Cardiac muscle cell (in vitro differentiated cells and primary cell): Measurements from ENCODE around the gene DDX50. TPM values are rescaled to one million over a fixed set of nuclear protein-coding genes. Genes with fewer than 3 reads are reported as not detected.

Experiments
- DNase-seq, 2 donors: peaks; one replicate each; pipeline versions ENCODE4 v3.0.0 to v3.0.0-alpha.2; 2010 to 2017; ENCODE audit warnings: low read depth in 1 of 2, low spot score in 1 of 2
- H3K27ac ChIP-seq: fragments of 200-600 bp; sonication (generic); 2 replicates; pipeline ENCODE4 v1.5.1; 2016
- H3K27me3 ChIP-seq: fragments of 200-600 bp; sonication (generic); 2 replicates; pipeline ENCODE4 v1.6.0; 2016; ENCODE audit warnings: control low read depth
- H3K36me3 ChIP-seq: fragments of 200-600 bp; sonication (generic); 2 replicates; pipeline ENCODE4 v1.5.1; 2016; ENCODE audit warnings: control low read depth
- H3K4me1 ChIP-seq: fragments of 200-600 bp; sonication (generic); 2 replicates; pipeline ENCODE4 v1.8.1; 2017; ENCODE audit warnings: low read depth, mild to moderate bottlenecking, mixed run types
- H3K4me3 ChIP-seq: fragments of 200-600 bp; sonication (generic); 2 replicates; pipeline ENCODE4 v1.5.1; 2016; ENCODE audit warnings: mild to moderate bottlenecking
- H3K9me3 ChIP-seq: fragments of 200-600 bp; sonication (generic); 2 replicates; pipeline ENCODE4 v1.5.1; 2017; ENCODE audit warnings: low read depth, mild to moderate bottlenecking, control low read depth
- CTCF ChIP-seq: IDR thresholded peaks from 2 replicates; pipeline ENCODE4 v1.5.1; 2012; ENCODE audit warnings: low read depth, mild to moderate bottlenecking, low read length
- polyA plus RNA-seq: library from polyadenylated mRNA; unstranded; fragments of >200 nt; fragmentation: Nextera tagmentation; extraction: Ambion mirVana; gene quantifications from 2 replicates; pipeline ENCODE4 v1.2.1, GENCODE V29; 2016
- total RNA-seq: library from RNA; depleted of rRNA; stranded (reverse); fragments of >200 nt; gene quantifications from 2 replicates; pipeline ENCODE4 v1.2.3, GENCODE V29; 2016

The DDX50 gene
- total and polyA plus RNA-seq, 2 experiments from 2014 or later = 52.0 to 52.7 TPM

- Histone ChIP-seq H3K4me1 (no peaks in the 10 kb centered on the region), H3K4me3 (no peak overlapping the region), H3K27me3 (no peaks in the 10 kb centered on the region), H3K36me3 (no peaks in the 10 kb centered on the region), H3K27ac (no peak overlapping the region), H3K9me3 (no peaks in the 10 kb centered on the region)
- DNase-seq = peak; percentile 5 to 90
- no peak for TF ChIP-seq CTCF
Observed at GRCh38 chr10:68992636-68993440, 91.7 kb downstream of the DDX50 start.

Other genes starting within 250 kb of the DDX50 start
- gene CCAR1, start 180.1 kb upstream of the DDX50 start, total RNA-seq = 61.4 and 85.7 TPM in 2 replicates
- gene CCAR1, start 180.1 kb upstream of the DDX50 start, polyA plus RNA-seq = 63.8 and 98.1 TPM in 2 replicates
- 6.0 TPM in 2 replicates for gene STOX1, start 73.8 kb upstream of the DDX50 start, total RNA-seq
- gene STOX1, start 73.8 kb upstream of the DDX50 start, polyA plus RNA-seq = 6.7 and 10.6 TPM in 2 replicates
- gene DDX21, start 54.9 kb downstream of the DDX50 start, total RNA-seq = 19.5 and 31.3 TPM in 2 replicates
- 8.3 and 11.2 TPM in 2 replicates for gene DDX21, start 54.9 kb downstream of the DDX50 start, polyA plus RNA-seq
- 25.1 and 26.6 TPM in 2 replicates for gene KIFBP, start 87.5 kb downstream of the DDX50 start, total RNA-seq
- gene KIFBP, start 87.5 kb downstream of the DDX50 start, polyA plus RNA-seq = 29.8 and 36.0 TPM in 2 replicates
- gene SRGN, start 186.8 kb downstream of the DDX50 start, total RNA-seq = not detected in 2 replicates
- gene SRGN, start 186.8 kb downstream of the DDX50 start, polyA plus RNA-seq = 0.62 TPM in 1 of 2 replicates, not detected in the other
- gene VPS26A, start 222.9 kb downstream of the DDX50 start, total RNA-seq = 12.8 and 14.1 TPM in 2 replicates
- 53.9 and 54.0 TPM in 2 replicates for gene VPS26A, start 222.9 kb downstream of the DDX50 start, polyA plus RNA-seq